ENCODE data around the gene TBATA.

DNA sequence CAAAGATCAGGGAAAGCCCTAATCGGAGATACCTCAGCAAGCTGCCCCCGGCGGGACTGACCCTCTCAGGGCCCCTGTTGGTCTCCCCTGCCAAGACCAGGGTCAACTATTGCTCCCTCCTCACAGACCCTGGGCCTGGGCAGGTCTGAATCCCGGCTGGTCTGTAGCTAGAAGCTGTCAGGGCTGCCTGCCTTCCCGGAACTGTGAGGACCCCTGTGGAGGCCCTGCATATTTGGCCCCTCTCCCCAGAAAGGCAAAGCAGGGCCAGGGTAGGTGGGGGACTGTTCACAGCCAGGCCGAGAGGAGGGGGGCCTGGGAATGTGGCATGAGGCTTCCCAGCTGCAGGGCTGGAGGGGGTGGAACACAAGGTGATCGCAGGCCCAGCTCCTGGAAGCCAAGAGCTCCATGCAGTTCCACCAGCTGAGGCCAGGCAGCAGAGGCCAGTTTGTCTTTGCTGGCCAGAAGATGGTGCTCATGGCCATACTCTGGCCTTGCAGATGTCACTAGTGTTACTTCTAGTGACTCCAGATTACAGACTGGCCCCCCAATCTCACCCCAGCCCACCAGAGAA is 24.1 kb downstream of the TBATA start:
- no peak for TF ChIP-seq POLR2A (IDR thresholded peaks at IDR 0.05)
- TF ChIP-seq, protein P1, sequence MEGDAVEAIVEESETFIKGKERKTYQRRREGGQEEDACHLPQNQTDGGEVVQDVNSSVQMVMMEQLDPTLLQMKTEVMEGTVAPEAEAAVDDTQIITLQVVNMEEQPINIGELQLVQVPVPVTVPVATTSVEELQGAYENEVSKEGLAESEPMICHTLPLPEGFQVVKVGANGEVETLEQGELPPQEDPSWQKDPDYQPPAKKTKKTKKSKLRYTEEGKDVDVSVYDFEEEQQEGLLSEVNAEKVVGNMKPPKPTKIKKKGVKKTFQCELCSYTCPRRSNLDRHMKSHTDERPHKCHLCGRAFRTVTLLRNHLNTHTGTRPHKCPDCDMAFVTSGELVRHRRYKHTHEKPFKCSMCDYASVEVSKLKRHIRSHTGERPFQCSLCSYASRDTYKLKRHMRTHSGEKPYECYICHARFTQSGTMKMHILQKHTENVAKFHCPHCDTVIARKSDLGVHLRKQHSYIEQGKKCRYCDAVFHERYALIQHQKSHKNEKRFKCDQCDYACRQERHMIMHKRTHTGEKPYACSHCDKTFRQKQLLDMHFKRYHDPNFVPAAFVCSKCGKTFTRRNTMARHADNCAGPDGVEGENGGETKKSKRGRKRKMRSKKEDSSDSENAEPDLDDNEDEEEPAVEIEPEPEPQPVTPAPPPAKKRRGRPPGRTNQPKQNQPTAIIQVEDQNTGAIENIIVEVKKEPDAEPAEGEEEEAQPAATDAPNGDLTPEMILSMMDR (IDR thresholded peaks at IDR 0.05): no peak

All from uterus (tissue), 2 donors.